GM13977 (cell line): ENCODE measurements around the gene ACKR2.

Experiments used
- DNase-seq: peaks from one replicate; pipeline ENCODE4 v3.0.0; 2012; ENCODE audit warnings: low spot score
- in situ Hi-C: fragments of 300-500 bp; cut with MboI; formaldehyde crosslinking; loops from one replicate; pipeline ENCODE4 v1.12.0; 2022; ENCODE audit warnings: low sequenced_read_pairs, low pct_unique_long_range_greater_than_20kb, mixed read lengths, inconsistent platforms; ENCODE audit not compliant: unreplicated experiment
- TF ChIP-seq, protein P1 (sequence below): IDR thresholded peaks from 2 replicates; pipeline ENCODE4 v1.5.1; 2012; ENCODE audit warnings: mild to moderate bottlenecking, control low read depth; ENCODE audit not compliant: insufficient read depth; ENCODE audit errors: extremely low read depth, missing control alignments

The ACKR2 gene

DNA sequence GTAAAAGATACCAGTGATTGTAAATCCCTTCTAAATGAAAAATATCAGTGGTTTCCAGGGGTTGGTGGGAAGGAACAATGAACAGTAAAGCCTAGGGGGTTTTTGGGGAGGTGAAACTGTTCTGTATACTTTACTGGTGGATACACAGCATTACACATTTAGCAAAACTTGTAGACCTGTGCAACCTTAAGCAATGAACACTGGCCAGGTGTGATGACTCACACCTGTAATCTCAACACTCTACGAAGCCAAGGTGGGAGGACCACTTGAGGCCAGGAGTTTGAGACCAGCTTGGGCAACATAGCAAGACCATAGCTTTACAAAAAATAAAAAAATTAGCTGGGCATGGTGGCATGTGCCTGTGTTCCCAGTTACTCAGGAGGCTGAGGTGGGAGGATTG lies 38.0 kb upstream of the ACKR2 start:
- TF ChIP-seq, protein P1, sequence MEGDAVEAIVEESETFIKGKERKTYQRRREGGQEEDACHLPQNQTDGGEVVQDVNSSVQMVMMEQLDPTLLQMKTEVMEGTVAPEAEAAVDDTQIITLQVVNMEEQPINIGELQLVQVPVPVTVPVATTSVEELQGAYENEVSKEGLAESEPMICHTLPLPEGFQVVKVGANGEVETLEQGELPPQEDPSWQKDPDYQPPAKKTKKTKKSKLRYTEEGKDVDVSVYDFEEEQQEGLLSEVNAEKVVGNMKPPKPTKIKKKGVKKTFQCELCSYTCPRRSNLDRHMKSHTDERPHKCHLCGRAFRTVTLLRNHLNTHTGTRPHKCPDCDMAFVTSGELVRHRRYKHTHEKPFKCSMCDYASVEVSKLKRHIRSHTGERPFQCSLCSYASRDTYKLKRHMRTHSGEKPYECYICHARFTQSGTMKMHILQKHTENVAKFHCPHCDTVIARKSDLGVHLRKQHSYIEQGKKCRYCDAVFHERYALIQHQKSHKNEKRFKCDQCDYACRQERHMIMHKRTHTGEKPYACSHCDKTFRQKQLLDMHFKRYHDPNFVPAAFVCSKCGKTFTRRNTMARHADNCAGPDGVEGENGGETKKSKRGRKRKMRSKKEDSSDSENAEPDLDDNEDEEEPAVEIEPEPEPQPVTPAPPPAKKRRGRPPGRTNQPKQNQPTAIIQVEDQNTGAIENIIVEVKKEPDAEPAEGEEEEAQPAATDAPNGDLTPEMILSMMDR: no peak
- DNase-seq: no peak
- in situ Hi-C loops: no loop called here

DNA sequence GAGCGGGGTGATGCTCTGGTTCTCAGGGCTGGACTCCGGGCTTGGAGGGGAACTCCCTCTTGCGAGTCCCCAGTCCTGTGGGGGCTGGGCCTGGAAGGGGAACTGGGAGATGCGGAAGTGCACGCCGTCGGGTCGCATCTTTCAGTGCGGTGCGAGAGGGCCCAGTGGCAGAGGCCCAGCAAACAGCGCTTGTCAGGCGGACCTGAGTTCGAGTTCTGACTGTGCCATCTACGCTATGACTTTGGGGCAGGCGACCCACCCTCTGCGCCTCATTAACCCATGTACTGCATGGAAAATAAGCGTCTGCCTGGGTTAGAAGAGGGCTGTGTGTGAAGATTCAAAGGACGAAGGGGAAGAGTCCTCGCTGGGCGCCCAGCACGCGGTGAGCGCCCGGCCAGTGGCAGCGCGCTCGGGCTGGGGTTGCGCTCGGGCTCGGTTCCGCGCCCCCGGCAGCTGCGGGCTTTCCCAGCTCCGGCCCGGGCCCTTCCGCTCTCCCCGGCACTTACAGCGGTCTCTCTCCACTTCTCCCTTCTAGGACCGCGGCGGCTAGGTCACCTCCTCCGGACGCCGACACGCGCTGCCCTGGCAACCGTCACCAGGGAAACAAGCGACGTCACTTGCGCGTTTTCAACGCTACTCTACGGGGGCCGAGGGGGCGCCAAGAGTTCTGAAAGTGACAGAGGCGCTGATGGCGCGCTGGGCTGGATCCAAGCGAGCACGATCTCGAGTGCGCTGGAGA lies 36.4 kb upstream of the ACKR2 start, which contains the start of gene CCDC13:
CCDC13 (minus strand) TSS at position 584 of the 739 bp plus-strand sequence. CDS start 14,908 bp downstream, outside the sequence.
- TF ChIP-seq, protein P1: no peak
- in situ Hi-C loops: no loop called here
- DNase-seq: peak; percentile 97

DNA sequence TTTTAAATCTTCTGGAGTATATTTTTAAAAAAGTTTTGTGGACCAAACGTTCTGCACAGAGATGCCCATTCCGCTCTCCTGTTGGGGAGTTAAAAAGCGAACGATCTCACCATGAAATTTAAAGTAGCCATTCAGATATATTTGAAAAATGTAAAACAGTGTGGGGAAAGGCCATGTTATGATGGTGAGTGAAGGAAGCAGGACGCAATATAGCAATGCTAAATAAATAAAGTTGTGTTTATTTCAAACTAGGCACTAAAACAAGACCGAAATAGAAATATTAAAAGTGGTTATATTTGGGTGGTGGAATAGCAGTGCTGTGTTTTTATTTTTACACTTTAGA lies 35.9 kb upstream of the ACKR2 start:
- in situ Hi-C loops: no loop called here
- TF ChIP-seq, protein P1: no peak
- no peak for DNase-seq

DNA sequence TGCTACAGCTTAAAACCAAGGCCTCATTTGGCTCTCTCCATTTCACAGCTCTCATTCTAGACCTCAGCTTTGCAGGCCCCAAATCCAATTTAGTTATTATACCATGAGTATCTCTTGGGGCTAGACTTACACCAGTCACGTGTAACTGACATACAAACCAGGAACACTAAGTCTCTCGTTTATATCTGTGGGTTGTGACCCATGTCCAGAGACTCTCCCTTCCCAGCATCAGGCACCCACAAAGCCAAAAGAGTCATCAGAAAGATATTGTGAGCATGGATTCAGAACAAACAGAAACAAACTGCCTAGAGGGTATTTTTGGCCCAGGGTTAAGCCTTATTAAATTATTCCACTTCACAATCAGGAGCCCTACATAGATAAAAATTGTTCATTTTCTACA lies 30.6 kb upstream of the ACKR2 start:
- TF ChIP-seq, protein P1: no peak
- DNase-seq: no peak
- in situ Hi-C loops: no loop called here

DNA sequence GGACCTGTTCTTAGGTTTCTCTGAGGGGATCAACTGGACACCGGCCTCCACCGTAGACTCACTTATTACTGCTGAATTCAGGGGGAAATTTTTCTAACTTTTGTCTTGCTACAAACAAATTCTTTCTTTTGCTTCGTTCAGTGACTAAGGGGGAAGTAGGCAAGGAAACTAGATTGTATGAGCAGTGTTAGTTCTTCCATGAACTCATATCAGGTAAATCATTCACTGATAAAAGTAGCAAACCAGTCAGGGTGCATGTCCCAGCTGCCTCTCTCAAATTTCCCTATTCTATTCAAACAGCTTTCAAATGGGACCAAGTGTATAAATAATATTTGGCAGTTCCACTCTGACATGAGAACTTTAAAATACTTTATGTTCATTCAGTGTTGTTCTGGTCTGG lies 28.8 kb upstream of the ACKR2 start:
- DNase-seq: no peak
- TF ChIP-seq, protein P1: no peak
- in situ Hi-C loops: no loop called here

DNA sequence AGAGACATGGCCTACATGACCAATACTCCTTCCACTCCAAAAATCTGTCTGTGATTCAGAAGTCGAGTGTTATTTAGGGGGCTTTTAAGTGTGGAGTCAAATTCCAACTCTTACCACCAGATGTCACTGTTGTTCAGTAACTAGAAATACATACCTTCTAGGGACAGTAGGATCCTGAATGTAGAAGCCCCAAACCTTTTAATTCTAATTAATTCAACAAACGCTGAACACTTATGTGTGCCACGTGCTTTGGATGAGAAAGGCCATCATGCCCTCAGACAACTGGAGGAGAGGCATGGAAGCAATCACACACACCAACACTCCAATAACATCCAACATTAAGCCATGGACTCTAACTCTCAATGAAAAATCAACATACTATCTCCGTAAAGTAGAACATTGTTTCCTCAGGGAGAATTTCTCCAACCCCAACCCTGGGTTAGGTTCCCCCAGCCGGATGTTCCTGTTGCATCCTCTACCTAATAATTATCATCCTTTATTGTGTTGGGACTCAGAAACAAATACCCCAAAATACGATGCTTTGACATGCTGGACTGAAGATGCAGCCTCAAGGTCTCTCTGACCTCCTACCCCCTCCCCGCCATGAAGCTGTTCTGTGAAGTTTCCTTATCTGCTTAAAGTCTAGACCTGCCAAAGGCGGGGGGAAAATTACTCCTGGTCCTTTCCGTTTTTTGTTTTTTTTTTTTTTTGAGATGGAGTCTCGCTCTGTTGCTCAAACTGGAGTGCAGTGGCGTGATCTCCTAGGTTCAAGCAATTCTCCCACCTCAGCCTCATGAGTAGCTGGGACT lies 28.1 kb upstream of the ACKR2 start:
- TF ChIP-seq, protein P1: peak; percentile 61
- in situ Hi-C loops: no loop called here
- peak; percentile 63 for DNase-seq
